ENCODE data around the gene PROM1. TPM values are rescaled to one million over a fixed set of nuclear protein-coding genes. Genes with fewer than 3 reads are reported as not detected.
A peak's percentile ranks its signal among the peaks of the same experiment; 100 is the strongest.

The PROM1 gene
- total and polyA plus RNA-seq, 11 donors = 1.5 to 30.5 (median 6.0) TPM

DNA sequence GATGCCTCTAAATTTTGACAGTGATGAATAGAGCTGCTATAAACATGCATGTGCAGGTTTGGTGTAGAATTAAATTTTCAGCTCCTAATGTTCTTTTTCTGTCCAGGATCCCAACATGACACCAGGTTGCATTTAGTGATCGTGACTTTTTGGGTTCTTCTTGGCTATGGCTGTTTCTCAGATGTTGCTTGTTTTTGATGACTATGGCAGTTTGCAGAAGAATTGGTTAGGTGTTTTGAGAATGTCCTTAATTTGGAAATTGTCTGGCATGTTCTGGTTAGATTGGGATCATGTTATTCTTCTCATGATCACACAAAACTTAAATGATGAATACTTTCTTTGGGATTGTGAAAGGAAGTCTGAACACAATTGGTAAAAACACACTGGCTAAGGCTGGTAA lies 141.5 kb downstream of the PROM1 start:
- 81 to 95% (median 87%) methylated on average over 1 of the region's 1 CpG for WGBS, 4 donors

DNA sequence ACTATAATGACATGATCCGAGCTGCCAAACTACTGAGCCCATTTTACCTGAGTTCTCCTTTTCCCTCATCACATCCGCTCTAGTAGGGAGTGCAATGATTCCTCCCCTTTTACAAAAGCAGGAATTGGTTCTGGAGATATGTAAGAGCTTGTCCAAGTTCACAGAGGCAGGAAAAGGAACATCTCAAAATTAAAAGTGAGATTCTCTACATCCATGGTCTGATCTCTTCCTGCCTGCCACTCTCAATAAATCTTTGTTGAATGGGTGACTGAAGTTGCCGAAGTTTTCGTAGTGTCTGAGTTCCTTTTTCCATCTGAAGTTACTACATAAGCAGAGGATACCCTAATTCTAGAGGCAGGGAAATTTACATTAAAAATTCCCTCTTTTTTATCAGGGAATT lies 145.2 kb downstream of the PROM1 start, which contains the start of gene FGFBP1:
TSS of gene FGFBP1 (minus strand) at position 101 of the 400 bp plus-strand sequence. CDS start 2,108 bp downstream, outside the sequence.
- ATAC-seq = no peak
- WGBS, 4 donors = 73 to 77% (median 76%) methylated on average over 4 of the region's 4 CpGs
- Histone ChIP-seq H3K4me1 (peaks cover 0 to 9% (median 0%) of the 10 kb centered on the region in 12 donors), H3K27me3 (peaks cover 0 to 6% (median 0%) of the 10 kb centered on the region in 9 donors), H3K9me3 (no peaks in the 10 kb centered on the region), H3K4me3 (no peak within 1 kb of the TSS), H3K27ac (no peak within 1 kb of the TSS), H3K36me3 (no peaks in the 10 kb centered on the region)
- no peak for DNase-seq
- TF ChIP-seq, protein P1, sequence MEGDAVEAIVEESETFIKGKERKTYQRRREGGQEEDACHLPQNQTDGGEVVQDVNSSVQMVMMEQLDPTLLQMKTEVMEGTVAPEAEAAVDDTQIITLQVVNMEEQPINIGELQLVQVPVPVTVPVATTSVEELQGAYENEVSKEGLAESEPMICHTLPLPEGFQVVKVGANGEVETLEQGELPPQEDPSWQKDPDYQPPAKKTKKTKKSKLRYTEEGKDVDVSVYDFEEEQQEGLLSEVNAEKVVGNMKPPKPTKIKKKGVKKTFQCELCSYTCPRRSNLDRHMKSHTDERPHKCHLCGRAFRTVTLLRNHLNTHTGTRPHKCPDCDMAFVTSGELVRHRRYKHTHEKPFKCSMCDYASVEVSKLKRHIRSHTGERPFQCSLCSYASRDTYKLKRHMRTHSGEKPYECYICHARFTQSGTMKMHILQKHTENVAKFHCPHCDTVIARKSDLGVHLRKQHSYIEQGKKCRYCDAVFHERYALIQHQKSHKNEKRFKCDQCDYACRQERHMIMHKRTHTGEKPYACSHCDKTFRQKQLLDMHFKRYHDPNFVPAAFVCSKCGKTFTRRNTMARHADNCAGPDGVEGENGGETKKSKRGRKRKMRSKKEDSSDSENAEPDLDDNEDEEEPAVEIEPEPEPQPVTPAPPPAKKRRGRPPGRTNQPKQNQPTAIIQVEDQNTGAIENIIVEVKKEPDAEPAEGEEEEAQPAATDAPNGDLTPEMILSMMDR (IDR thresholded peaks at IDR 0.05) = no peak
- TF ChIP-seq POLR2A (IDR thresholded peaks at IDR 0.05) = no peak
- intact Hi-C loops (cut with DNase I) = no loop called here

More for the DNA sequence above, 141.5 kb downstream of the PROM1 start:
- Histone ChIP-seq H3K27me3 (peaks cover 0 to 6% (median 0%) of the 10 kb centered on the region in 9 donors), H3K9me3 (no peaks in the 10 kb centered on the region), H3K27ac (no peak overlapping the region), H3K4me1 (no peaks in the 10 kb centered on the region), H3K4me3 (no peak overlapping the region), H3K36me3 (no peaks in the 10 kb centered on the region)
- intact Hi-C loops (cut with DNase I) = no loop called here
- no peak for TF ChIP-seq POLR2A (IDR thresholded peaks at IDR 0.05)
- TF ChIP-seq, protein P1 (IDR thresholded peaks at IDR 0.05) = no peak
- ATAC-seq (no peak), DNase-seq (no peak)

DNA sequence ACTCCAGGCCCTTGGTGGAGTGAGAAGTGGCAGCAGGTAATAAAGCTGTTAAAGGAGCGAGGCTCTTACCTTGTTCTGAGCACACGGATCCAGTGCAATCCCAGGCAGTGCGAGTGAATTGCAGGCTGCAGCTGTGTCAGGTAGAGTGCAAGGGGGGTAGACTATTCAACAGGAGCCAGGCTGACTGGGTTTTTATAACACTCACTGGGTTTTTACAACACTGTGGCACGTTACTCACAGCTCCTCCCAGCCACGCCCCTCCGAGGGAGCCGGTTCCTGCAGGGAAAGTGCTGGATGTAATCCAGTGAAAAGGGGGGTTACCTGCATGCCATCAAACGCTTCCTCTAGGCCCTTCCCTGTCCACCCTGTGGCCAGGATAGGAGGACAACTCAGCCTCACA lies 145.6 kb downstream of the PROM1 start:
- H3K4me1 ChIP-seq = peaks cover 0 to 9% (median 0%) of the 10 kb centered on the region in 12 donors
- 31 to 36% (median 35%) methylated on average over 7 to 8 of the region's 8 CpGs for WGBS, 4 donors
- intact Hi-C loops (cut with DNase I) = no loop called here
- H3K27ac ChIP-seq = no peak overlapping the region
- ATAC-seq = no peak
- H3K9me3 ChIP-seq = no peaks in the 10 kb centered on the region
- no peaks in the 10 kb centered on the region for H3K36me3 ChIP-seq
- TF ChIP-seq, protein P1 (IDR thresholded peaks at IDR 0.05) = no peak
- TF ChIP-seq POLR2A (IDR thresholded peaks at IDR 0.05) = no peak
- H3K27me3 ChIP-seq = peaks cover 0 to 6% (median 0%) of the 10 kb centered on the region in 9 donors
- no peak overlapping the region for H3K4me3 ChIP-seq
- DNase-seq = no peak

DNA sequence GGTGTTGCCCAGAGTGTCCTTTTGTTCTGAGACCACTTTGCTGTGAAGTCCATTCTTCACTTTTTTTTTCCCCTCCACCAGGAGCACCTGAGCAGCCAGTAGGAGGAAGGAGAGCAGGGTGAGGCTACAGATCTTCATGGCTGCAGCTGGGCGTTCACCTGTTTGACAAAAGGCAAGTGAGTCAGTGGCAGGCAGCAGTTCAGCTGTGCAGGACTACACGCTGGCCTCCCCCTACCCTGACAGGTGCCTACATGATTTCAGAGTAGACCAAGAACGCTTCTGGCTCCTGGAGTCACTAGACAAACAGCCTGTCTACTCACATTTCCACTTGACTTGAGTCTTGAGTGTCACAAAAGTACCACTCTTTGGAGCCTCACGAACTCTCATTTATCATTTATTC lies 147.3 kb downstream of the PROM1 start:
- peaks cover 0 to 7% (median 0%) of the 10 kb centered on the region in 9 donors for H3K27me3 ChIP-seq

More for the DNA sequence above, 147.3 kb downstream of the PROM1 start:
- H3K4me3 ChIP-seq = no peak overlapping the region
- DNase-seq (no peak), ATAC-seq (no peak)
- no peaks in the 10 kb centered on the region for H3K36me3 ChIP-seq
- peak overlapping the region in 1 of 12 donors; percentile 48 for H3K27ac ChIP-seq
- WGBS, 4 donors = 68 to 85% (median 77%) methylated on average over 4 of the region's 4 CpGs
- H3K4me1 ChIP-seq = peaks cover 0 to 9% (median 0%) of the 10 kb centered on the region in 12 donors
- H3K9me3 ChIP-seq = no peaks in the 10 kb centered on the region
- no peak for TF ChIP-seq POLR2A (IDR thresholded peaks at IDR 0.05)
- TF ChIP-seq, protein P1 (IDR thresholded peaks at IDR 0.05) = no peak
- intact Hi-C loops (cut with DNase I) = no loop called here

All from heart left ventricle (tissue), 16 donors.